HG02678 (cell line): ENCODE results near the gene GCNT4.

Source experiments
- ATAC-seq: cut with Tn5 transposase; IDR thresholded peaks from one replicate; pipeline ENCODE4 v1.9.1; 2021; ENCODE audit warnings: mild to moderate bottlenecking, moderate library complexity; ENCODE audit not compliant: unreplicated experiment

GCNT4 gene

DNA sequence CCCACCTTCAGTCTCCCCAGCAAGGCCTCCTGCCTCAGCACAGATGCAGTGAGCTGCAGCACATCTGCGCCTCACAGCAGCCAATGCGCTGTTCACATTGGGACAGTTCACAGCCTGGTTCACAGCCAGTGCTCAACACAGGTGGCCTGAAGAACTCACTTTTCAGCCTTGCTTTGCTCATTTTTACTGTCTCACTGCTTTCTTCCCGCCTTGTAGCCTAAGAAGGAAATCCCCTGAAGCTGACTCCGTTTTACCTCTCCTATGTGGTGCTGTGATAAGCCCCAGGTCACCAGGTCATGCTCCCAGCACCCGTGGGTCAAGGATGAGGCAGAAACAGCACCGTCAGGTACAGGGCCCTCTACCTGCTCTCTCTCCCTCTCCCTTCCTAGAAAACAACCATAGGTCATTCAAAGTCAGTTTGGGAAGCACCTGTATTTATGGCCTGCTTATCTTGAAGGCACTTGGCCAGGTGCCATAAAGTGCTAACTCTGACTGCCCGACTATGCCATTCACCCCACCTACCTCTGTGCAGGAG, 1.1 kb downstream of the GCNT4 start:
- no peak for ATAC-seq

DNA sequence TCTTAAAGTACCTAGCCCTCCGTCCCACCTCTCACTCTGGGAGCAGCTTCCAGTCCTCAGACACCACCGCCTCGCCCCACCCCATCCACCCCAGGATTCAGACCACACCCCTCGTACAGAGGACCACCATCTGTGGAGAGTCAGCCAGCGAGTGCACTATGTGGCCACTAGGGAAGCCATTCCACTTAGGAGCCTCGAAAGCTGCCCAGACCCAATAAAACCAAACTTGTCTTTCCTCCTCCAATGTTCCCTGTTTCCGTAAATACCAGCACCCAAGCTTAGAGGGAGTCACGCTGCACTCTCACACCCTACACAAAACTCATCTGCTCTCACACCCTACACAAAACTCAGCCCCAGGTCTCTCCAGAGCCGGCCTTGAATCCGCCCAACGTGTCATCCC, 1.9 kb downstream of the GCNT4 start:
- ATAC-seq = no peak

DNA sequence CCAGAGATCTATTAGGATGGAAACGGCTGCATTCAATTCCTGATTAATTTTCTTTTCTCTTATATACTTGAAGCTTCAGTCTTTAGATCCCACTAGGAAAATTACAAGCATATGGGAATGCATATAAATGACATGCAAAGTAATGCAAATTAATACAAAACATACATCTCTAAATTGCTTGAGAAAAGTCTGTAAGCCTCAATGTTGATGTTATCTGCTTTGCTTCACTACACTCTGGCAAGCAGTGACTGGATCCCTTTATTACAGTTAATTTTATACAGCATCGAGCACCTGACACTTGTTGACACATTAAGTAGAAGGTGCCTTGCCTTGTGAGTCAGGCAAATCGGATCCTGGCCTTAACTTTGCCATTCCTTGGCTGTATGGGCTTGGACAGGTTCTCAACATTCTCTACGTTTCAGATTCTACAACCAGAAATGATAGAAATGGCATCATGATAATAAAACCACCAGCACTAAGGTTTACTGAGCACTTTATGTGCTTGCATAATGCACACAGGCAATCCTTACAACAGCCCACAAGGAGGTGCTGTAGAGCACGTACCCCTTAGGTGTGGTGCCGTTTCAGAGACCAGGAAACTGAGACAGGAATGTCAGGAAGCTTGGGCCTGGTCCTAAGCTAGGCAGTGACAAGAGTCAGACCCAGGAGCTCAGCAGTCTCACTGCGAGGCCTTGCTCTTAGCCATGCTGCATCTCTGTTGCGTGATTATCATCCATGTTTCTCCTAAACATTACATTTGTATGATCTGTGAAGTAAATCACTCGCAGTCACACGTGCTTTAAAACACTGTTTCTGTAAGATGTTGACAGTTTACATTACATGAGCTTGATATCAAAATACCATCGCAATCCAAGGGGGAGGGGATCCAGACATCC, 2.7 kb downstream of the GCNT4 start:
- no peak for ATAC-seq

DNA sequence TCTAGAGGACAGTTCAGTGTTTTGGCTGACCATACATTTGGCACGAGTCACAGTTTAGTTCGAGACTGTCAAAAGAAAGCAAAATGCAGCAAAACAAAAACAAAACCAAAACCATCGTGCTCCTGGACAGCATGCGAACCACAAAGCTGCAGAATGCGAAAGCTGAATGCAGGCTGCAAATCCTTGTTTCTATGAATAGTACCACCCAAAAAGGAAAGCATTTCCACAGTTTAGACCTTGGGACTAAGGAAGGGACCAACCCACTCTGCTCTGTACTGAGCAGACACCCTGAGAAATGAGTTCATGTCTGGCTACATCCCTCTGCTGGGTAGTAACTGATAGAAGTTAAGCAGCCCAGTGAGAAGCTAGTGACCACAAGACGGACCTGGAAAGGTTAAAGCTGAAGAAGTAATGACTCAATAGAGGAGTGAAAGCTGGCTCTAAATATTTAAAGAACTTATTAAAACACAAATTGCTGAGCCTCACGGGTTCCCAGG, 3.9 kb downstream of the GCNT4 start:
- peak; percentile 45 for ATAC-seq

DNA sequence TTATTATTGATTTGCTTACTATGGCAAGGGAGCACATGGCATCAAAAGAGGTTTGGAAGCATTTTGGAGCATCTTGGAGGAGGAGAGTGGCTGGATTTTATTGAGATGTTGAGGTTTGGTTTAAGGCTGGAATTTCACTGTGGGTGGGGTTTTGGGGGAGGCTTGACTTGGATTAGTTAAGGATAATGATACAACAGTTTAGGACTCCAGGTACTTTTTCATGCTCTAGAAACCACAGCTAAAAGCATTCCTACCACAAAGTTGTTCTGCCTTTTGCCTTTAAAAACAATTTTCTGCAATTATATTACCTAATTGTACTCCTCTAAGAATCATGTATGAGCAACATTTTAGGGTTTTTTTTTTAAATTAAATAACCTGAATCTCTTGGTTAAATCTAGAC, 5.0 kb downstream of the GCNT4 start:
- ATAC-seq = no peak

DNA sequence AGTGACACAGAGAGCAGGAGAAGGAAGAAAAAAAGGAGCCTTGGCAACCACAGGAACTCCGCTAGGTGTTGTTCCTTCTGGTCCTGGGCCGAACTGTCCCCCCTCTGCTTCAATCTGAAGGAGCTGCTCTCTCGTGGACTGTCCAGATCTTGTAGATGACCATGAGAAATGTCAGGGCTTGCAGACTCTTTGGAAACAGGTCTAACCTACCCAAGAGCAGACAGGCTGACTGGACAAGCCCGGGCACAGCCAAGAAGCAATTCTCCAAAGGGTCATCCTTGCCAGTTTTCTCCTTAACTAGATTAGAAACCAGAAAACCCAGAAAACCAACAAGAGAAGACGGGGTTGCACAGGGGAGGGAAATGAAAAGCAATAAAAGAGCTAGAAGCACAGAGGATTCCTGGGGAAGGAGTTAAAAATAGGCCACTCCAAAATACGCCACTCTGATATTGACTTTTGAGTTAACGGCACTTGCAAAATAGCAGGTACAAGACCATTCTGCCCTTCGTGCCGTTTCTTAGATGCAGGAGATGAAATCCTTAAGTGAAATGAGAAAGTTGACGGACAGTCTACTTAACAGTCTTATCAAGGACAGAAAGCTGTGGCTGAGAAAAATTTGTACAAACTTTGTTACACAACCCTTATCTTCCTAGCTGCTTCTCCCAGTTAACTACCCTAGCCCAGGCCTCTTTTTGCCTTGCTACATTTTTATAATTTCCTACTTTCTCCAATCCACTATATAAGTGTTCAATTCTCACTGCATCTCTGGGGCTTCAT, 5.8 kb downstream of the GCNT4 start:
- no peak for ATAC-seq

DNA sequence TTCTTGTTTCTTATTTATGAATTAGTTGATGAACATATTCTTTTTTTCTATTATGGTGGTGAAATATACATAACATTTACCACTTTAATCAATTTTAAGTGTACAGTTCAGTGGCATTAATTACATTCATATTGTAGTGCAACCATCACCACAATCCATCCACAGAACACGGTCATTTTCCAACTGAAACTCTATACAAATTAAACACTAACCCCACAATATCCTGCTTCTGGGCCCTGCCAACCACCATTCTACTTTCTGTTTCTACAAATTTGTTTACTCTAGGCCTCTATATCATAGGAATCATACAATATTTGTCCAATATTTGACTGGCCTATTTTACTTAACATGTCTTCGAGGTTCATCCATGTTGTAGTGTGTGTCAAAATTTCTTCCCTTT, 7.3 kb downstream of the GCNT4 start:
- ATAC-seq = no peak

DNA sequence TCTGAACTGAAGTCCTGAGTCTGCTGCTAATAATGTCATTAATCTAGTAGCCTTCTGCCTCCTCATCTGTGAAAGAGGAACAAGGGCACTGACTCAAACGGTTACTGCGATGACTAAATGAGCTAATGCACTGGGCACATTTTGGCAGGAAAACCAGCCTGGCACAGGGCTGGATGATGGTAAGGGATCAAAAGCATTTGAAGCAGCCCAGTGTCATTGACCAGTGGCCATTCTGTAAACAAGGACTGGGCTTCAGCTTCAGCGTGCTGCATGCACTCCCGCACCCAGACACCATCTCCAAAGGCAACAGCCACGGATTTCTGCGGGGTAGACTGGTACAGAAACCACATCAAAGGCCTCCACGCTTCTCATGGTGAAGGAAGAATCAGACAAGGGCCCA, 8.0 kb downstream of the GCNT4 start:
- ATAC-seq = no peak

DNA sequence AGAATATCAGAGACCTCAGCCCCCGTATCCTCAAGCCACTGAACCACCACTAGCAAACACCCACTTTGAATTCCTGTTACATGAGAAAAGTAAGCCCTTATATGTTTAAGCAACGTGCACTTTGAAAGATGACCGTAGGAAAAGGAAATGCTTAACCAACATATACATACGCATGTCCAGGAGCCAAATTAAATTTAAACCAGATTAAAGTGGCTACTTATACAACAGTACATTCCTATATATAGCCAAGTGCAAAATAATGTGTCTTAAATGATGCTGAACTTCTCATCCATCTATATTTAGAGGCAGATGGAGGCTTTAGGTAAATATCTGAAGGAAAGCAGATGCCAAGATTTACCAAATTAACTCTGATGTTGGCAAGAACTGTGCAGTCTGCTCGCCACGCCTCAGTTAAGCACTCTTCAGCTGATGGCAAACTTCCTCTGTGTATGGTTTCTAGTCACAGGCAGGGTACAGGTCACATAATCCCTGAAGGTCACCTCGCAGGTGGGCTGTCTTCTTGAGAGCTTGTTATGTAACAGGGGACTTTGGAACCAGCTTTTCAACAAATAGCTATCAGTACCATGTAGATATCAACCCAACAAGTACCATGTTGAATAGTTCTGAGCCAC, 8.6 kb downstream of the GCNT4 start:
- no peak for ATAC-seq

DNA sequence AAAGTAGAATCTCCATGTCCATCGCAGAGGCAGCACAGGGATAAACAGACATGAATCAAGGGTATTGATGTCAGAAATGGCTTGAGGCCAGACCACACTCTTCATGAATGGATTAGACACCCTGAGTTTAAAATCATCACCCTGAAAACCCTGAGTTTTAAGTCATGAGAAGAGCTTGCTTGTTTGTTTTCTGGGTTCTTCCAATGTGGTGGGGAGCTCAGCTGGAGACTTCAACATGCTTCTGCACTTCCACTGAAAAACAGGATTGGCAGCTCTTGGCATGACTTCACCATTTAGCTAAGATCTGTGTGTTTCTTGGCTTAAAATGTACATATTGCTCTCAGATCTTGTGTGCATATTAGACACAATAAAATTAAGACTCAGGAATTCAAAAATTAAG, 9.8 kb downstream of the GCNT4 start:
- no peak for ATAC-seq

DNA sequence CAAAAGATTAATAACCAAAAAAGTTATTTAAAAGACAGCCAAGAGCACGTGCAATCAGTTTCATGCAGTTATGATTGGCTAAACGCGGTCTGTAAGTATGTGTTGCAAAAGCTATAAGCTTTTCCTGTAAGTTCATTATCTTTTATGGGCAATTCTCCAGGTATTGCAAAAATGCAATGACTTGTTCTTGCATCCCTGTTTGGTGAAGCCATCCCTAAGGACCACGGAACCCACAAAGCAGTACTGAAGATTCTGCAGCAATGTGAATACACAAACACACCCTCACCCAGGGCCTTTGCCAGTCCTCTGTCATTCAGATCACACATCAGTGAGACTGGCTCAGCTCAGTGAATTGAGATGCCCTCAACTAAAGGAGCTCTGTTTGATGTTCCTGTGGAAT, 11.4 kb downstream of the GCNT4 start:
- ATAC-seq = no peak

DNA sequence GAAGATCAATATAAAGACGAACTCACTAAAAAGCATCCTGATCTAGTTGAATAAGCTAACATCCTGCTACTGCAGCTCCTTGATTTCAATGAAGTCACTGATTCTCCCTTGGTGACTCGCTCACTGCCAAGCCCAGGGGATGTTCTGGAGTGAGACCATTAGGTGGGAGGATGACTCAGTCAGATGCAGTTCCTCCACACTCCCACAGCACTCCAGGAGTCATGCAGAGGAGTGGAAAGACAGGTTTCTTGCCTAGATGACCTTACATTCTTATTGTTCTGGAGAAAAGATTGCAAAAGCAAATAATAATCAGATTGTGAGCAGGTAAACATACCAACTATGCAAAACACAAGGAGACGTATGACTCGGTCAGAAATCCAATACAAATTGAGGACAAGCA, 15.3 kb downstream of the GCNT4 start:
- no peak for ATAC-seq

DNA sequence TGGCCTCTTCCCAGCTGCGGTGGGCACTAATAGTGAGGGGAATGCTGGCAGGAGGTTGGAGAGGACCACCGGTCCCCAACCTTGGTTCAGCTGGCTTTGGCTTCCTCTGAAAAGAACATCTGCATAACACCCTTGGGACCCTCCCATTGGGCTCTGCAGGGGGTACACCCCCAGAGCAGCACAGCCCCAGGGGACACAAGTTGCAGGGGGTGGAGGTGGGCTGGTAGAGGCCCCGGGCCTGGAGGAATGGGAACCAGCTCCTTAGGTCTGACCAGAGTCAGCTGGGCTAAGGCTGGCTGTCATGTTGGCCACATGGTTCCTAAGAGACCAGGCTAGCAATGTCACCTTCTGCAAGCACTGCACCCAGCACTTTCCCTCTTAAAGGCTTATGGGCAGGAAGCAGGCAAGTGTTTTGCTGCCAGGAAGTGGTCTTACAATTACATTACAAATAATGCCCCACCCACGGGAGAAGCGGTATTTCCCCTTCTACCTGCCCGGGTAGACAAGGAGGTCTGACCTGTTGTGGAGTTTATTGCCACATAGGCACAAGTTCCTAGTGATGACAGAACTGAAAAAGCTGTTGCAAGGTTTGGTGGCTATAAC, 18.1 kb downstream of the GCNT4 start:
- ATAC-seq = no peak

DNA sequence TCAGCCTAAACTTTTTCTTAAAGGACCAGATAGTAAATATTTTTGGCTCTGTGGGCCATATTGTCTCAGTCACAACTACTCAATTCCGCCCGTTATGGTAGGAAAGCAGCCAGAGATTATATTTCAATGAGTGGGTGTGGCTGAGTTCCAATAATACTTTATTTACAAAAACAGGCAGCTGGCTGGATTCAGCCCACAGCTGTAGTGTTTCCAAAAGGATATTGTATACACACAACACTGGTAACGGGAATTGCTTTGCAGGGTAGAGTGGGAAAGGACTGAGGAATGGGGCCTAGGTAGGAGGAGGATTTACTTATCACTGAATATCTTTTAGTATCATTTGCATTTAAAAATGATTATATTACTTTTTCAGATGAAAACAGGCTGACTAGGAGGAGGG, 21.0 kb downstream of the GCNT4 start:
- no peak for ATAC-seq

DNA sequence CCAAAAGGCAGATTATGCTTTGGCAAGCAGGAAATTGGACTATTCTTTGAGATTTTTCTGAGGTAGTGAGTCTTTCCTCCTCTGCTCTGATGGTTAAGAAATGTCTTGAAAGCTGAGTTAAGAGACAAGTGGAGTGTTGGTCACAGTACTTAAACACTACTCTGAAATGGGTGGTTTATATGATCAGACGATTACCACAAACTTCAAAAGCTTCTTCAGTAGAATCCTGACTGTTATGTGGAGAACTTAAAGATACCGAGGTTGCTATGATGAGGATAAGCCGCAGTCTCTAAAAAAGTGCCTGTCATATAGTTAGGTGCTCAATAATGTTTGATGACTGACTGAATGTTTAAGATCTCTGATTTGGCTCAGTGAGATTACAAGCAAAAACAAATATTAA, 24.3 kb downstream of the GCNT4 start:
- no peak for ATAC-seq

DNA sequence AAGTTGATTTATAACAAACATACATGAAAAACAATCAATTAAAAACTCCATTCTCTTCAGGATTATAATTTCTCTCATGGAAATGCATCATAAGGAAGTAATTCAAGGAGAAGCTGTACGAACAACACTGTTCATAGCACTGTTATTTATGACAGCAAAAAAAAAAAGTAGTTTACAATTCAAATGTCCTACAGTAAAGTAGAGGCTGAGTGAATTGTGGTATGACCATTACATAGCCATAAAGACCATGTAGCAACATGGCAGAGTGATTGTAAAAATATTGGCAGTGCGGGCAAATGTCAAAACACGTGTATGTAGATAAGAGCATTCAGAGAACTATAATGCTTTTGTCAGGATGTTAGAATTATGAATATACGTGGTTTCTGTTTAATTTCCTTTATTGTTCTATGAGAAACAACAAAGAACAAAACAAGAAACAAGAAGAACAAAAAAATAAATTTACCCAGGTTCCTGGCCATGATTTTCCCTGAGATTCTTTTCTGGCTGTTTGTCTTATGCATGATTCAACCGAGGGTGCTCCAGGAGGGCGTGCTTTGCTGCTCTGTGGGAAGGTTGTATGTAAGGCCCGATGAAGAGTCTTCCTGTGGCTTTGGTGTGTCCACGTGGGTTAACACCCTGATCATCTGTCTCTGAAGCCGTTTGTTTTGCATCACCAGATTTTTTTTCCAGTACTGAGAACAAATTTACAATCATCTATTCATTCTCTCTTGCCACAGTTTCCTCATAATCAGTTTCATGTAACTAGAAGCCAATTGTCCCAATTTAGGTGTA, 28.8 kb downstream of the GCNT4 start:
- ATAC-seq = no peak

DNA sequence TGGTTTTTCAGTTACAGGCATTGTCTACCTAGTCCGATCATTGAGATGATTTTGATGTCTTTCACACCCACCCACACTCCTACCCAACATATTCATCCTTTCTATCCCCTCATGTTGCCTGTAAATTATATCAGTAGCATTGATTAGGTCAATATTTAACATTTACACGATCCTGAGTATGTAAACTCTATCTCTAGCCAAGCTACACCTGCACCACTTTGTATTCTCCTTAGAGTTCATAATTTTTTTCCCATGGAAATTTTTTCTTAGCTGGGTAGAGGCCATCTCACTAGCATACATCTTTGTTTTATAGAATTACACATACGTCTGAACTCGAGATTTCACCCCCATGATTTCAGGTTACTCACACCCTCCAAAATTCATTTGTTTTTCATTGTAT, 30.6 kb downstream of the GCNT4 start:
- no peak for ATAC-seq

DNA sequence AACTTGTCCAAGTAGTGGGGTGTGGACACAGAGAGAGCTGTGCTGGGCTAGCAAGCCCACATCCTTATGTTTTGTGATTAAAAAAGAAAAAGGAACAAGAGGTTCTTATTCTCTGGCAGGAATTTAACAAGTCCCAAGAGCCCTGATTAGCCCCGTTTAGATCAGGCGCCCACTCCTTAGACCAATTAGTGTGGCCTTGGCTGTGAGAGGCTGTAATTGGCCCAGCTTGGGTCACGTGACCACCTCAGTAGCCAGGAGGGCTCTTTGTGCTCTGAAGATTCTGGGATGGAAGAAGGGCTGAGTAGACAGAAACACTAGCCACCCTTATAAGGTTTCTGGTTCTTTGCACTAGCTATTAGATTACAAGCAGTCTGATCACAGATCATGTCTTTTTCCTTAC, 31.1 kb downstream of the GCNT4 start:
- ATAC-seq = no peak

DNA sequence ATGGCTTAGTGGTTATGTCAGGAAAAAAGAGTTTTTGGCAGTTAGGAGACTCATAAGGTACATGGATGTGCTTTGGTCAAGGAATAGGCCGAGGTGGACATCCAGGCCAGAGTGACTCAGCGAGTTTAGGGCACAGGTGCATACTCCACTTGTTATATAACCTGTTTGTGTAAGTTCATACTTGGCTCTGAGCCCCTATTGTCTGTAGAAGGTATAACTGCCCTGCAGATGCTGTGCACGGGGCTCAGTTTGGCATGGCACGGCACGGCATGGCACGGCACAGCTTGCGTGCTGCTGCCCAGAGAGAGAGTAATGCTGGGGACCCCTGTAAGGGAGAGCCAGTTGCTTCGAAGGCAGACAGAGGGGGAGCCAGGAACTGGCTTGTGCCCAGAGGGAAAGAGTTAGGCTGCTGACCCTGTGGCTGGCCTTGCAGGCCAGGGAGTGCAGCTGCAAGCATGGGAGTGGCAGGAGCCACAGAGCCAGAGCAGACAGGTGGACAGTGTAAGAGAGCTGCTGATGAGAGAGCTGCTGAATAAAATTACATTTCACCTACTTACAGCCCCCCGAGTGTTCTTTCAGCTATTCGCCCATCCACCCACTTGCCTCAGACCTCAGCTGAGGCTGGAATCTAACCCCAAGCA, 32.2 kb downstream of the GCNT4 start:
- ATAC-seq = no peak
